ENCODE data around the gene COA6. TPM values are rescaled to one million over a fixed set of nuclear protein-coding genes. Genes with fewer than 3 reads are reported as not detected.
"Not testable (repeated sequence)": the region's sequence is repeated elsewhere in the genome, so short reads cannot be mapped to it uniquely, and the experiment has no call there.

The COA6 gene
- total RNA-seq, 1 donor from 2014 or later = 13.4 TPM

DNA sequence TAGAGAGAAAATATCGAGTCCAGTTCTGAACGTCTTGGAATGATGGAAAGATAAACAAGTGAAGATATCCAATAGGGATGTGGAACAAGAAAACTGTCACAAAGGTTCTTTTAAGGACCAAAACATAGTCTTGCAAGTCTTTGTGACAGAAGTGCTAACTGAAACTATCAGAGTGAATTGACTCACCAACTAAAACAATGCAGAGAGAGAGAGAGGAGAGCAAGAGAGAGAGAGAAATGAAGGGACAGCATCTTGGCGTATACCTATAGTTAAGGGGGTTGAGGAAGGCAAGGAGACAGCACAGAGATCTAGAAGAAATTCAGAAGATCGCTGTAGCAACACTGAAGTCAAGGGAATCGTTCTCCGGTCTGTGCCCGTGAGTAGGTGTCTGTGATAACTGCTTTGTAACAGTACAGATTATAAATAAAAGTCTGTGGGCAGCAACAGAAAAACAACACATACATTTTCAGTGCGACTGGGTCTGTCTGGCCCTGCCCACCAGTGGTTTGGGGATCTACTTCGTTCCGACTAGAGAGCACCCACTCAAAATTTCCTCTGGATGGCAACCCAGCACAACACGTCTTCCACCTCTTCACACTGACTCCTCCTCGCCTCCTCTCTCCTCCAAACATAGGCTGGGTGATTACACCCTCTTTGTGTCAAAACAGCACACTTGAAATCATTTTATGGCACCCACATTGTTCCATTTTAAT lies 4.8 kb upstream of the COA6 start:
- intact Hi-C loops (cut with DNase I) = no loop called here
- DNase-seq (ENCODE audit: low spot score) (no peak), ATAC-seq (no peak)

DNA sequence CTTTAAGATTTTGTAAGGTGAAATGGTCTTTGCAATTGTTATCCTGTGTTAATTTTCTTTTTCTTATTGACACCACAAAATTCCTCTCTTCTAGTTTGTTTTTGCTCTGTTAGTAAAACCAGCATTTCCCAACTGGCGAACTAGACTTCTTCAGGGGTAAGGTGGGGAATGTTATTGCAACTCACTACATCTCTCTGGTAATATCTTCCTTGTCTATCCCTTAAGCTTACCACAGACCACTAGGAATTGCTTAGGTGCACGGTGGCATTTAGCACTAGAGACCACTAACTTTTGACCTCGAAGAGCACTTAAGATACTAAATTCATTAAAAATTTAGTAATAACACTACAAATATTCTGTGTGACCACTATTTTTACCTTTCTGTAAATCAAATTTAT lies 4.2 kb upstream of the COA6 start:
- DNase-seq (ENCODE audit: low spot score) (no peak), ATAC-seq (no peak)
- intact Hi-C loops (cut with DNase I) = no loop called here

DNA sequence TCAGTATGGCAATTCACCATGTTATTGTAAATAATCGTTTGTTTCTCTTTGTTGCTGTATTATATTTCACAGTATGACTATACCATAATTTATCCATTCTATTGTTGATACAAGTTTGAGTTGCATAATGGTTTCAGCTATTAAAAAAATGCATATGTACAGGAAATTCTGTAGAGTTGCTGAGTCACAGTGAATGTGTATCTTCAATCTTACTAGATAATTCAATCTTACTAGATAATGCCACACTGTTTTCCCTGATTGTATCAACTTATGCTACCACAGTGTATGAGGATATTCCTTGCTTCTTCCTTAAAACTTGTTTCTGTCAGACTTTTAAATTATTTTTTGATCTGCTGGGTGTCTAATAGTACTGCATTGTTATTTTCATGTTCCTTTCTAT lies 3.5 kb upstream of the COA6 start:
- intact Hi-C loops (cut with DNase I) = no loop called here
- ATAC-seq = no peak
- DNase-seq (ENCODE audit: low spot score) = no peak

DNA sequence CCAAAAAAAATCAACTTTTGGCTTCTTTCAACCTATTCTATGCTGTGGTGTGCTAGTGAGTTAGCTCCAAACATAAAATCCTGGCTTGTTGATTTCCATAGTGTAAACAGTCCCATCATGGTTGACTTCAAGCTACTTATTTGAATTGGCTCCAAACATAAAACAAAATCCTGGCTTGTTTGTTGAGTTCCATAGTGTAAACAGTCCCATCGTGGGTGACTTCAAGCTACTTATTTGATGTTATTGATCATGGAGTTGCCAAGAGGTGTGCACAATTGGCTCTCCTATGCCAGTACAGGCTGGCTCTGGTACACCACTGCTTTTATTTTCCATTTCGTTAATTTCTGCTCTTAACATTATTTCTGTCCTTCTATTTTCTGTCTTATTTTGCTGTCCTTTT lies 1.8 kb upstream of the COA6 start:
- DNase-seq (ENCODE audit: low spot score) = no peak
- intact Hi-C loops (cut with DNase I) = no loop called here
- ATAC-seq = no peak

DNA sequence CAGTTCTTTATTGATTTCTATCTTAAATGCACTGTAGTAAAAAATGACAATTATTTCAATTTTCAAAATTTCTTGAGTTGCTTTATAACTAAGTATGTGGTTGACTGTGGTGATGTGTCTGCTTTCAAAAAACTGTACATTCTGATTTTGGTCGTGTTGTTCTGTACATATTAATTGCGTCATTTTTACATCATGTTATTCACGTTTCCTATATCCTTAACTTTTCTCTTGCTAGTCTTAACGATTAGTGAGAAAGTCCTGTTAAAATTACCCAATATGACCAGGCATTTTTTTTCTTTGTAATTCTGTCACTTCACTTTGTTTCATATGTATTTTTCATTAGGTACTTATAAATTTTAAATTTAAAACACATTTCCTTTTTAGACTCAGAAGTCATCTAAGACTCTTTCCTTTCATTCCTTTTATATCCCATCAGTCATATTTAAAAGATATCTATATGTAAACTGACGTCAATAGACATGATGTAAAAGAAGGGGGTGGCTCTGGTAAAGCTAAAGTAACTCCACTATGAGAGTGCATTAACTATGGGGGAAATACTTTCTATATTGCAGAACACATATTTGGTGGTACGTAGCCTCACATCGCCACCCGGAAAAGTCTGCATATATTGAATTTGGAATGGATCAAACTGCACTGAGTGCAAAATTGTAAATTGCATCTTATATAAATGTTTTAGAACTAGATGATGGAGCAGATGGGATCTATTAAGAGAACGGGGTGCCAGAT lies 1.1 kb upstream of the COA6 start:
- DNase-seq (ENCODE audit: low spot score) = no peak
- ATAC-seq = no peak
- intact Hi-C loops (cut with DNase I) = no loop called here

DNA sequence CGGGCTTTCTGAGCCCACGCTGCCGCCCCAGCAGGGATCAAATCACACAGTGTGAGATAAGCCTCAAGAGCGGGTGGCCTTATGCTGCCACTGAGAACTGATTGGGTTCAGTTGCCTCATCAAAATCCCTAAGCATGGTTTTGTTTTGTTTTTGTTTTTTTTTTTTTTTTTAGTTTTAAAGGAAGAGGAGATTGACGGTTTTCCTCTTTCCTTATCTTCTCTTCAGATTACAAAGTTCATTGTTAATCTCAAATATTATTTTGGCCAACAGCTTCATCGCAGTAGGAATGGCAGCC lies 651 bp downstream of the COA6 start:
- ATAC-seq (no peak), DNase-seq (ENCODE audit: low spot score) (no peak)
- intact Hi-C loops (cut with DNase I) = no loop called here

DNA sequence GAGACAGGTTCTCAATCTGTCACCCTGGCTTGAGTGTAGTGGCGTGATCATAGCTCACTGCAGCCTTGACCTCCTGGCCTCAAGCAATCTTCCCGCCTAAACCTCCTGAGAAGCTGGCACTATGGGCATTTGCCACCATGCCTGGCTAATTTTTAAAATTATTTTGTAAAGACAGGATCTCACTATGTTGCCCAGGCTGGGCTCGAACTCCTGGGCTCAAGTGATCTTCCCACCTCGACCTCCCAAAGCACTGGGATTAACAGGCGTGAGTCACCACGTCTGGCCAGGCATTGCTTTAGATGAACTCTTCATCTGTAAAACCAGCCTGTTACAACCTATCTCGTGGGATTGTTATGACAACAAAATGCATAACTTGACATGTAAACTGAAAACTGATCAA lies 2.4 kb downstream of the COA6 start:
- ATAC-seq = no peak
- intact Hi-C loops (cut with DNase I) = no loop called here
- DNase-seq (ENCODE audit: low spot score) = no peak

DNA sequence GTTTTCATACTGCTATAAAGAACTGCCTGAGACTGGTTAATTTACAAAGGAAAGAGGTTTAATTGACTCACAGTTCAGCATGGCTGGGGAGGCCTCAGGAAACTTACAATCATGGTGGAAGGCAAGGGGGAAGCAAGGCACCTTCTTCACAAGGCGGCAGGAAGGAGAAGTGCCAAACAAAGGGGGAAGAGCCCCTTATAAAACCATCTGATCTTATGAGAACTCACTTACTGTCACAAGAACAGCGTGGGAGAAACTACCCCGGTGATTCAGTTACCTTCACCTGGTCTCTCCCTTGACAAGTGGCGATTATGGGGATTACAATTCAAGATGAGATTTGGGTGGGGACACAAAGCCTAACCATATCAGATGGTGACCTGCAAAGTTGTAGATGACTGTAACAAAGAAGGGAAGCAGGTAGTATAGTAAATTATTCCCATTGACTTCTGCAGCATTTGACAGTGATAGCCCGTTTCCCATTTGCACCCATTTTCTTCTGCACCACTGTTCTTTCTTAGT lies 6.4 kb downstream of the COA6 start:
- intact Hi-C loops (cut with DNase I); ATAC-seq; DNase-seq (ENCODE audit: low spot score): not testable (repeated sequence)

DNA sequence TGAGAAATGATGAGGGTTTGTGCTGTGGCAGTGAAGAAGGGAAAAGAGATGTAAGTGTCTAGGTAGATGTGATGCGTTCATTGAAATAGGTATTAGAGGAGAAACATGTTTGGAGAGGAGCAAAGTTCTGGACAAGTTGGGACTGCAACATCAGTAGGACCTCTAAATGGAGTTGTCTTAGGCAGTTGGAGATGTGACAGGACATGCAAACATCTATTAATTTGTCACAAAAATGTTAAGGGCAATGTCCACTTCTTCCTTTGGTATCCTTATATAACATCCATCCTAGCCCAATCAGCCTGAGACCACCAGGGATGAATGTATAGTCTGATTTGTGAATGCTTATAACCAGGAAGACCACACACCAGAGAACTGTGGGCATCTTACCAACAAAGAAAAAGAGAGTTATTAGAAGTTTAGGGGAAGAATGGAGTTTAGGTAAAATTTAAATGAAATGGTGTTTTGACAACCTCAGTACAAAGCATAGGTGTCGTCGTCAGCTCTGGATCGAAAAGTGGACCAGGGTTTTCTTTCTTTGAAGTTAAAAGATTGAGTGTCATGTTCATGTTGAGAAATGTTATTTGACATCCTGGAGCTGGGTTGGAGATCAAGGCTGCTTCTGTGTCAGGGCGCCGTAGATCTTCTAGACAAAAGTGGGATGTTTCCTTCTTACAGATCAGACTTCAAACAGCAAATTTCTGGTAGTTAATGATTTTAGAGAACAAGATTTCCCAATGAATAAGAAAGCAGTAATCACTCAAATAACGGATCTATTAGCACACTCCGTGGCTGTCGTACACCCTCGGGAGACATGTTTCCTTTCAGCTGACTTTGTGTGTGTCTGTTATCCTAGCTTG lies 8.7 kb downstream of the COA6 start:
- no peak for ATAC-seq

DNA sequence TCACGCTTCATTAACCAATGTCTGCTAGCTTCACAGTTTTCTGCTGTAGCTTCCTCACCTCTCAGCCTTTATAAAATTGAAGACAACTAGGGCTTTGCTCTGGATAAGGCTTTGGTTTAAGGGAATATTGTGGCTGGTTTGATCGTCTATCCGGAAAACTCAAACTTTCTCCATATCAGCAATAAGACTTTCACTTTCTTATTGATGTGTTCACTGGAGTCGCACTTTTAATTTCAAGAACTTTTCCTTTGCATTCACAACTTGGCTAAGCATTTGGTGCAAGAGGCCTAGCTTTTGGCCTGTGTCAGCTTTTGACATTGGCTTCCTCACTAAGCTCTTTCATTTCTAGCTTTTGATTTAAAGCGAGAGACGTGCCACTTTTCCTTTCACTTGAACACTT lies 12.9 kb downstream of the COA6 start:
- ATAC-seq (no peak), DNase-seq (ENCODE audit: low spot score) (no peak)
- intact Hi-C loops (cut with DNase I) = no loop called here

More for the DNA sequence above, 8.7 kb downstream of the COA6 start:
- intact Hi-C loops (cut with DNase I) = no loop called here
- DNase-seq (ENCODE audit: low spot score) = no peak

DNA sequence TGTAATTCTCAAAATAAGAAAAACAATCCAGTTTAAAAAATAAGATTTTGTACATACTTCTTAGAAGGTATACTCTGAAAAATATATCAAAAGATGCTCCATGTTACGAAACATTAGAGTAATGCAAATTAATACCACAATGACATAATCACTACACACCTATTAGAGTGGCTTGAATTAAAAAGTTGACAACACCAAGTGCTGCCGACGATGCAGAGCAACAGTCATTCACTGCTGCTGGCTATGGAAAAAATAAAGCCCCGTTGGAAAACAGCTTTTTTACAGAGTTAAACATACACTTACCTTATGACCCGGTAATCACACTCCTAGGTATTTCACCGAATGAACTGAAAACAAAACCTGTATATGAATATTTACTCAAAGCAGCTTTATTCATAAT lies 14.8 kb downstream of the COA6 start:
- DNase-seq (ENCODE audit: low spot score) = no peak
- no peak for ATAC-seq
- intact Hi-C loops (cut with DNase I) = no loop called here

DNA sequence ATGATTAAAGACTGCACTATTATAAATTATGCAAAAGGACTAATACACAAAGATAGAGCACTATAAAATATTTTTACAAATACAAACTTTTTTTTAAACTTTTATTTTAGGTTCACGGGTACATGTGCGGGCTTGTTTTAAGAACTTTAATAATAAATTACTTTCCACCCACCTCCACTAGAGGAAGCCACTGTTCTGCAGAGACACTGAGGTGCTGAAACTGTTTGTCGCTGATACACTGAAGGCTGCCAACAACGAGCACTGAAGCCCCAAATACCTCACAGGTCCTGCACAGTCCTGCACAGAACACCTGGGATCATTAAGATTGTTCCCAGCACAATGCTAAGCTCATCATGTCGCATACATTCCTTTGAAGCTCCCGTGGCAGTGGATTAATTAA lies 19.9 kb downstream of the COA6 start:
- intact Hi-C loops (cut with DNase I) = no loop called here
- ATAC-seq = no peak
- no peak for DNase-seq (ENCODE audit: low spot score)

DNA sequence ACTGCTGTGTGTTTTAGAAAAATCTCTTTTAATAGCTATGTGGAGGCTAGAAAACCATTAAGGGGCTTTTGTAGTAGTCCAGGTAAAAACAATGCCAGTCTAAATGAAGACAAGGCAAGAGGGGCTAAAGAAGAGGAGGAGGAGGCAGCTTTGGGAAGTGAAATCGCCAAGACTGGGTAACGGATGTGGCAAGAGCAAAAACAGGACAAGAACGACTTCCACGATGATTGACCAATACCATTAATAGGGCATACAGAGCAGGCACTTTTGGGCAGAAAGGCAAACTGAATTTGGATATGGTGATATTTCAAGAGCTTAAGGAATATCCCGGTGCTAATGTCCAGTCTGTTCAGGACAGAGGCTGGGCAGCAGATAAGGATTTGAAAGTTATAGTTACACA lies 22.0 kb downstream of the COA6 start:
- ATAC-seq (no peak), DNase-seq (ENCODE audit: low spot score) (no peak)
- intact Hi-C loops (cut with DNase I) = no loop called here

DNA sequence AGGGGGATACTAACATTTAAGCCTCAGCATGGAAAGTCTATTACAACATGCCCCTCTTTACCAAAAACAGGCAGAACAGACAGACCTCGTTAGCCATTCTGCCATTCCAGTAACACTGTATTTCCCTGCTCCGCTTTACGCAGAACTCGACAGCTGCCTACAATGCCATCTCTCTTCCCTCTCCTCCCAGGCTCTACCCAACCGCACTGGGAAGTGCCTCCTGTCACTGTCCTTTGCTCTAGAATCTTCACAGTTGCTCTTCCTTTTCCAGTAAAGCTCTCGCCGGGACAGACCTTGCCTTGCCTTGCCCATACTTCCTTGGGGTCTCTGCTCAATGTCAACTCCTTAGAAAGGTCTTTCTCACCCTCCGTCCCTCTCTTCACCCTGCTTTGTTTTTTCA lies 22.8 kb downstream of the COA6 start:
- no peak for ATAC-seq
- intact Hi-C loops (cut with DNase I) = no loop called here
- no peak for DNase-seq (ENCODE audit: low spot score)

DNA sequence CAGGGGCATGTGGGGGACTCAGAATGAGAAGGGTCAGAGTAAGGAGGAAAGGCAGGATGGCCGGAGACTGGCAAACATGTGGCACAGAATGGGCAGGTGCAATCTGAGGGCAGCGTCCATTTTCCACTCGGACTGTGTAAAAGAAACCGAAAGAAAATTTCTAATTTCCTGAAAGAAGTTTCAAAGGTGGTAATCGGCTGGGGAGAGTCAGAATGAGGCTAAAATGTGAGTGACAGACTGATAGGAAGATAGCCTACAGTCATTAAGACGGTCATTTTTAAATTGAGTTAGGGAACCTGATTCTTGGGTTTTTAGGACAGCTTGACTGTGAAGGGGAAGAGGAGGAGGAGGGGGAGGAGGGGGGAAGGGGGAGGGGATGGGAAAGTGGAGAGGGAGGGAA lies 23.6 kb downstream of the COA6 start:
- no peak for DNase-seq (ENCODE audit: low spot score)
- intact Hi-C loops (cut with DNase I) = no loop called here
- ATAC-seq = no peak

DNA sequence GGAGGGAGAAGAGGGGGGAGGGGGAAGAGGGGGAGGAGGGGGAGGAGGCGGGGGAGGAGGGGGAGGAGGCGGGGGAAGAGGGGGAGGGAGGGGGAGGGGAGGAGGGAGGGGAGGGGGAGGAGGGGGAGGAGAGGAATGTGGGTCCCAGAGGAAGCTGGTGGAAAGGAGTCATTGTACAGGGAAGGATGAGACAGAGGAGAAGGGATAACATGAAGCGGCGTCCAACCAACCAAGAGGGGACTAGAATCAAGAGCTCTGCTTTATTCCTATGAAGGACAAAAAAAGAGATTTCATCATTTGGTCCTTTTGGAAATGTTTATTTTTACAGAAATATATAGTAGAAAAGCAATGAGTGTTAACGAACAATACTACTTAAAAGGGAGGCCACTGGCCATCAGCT lies 24.5 kb downstream of the COA6 start:
- intact Hi-C loops (cut with DNase I) = no loop called here
- DNase-seq (ENCODE audit: low spot score) (no peak), ATAC-seq (no peak)

DNA sequence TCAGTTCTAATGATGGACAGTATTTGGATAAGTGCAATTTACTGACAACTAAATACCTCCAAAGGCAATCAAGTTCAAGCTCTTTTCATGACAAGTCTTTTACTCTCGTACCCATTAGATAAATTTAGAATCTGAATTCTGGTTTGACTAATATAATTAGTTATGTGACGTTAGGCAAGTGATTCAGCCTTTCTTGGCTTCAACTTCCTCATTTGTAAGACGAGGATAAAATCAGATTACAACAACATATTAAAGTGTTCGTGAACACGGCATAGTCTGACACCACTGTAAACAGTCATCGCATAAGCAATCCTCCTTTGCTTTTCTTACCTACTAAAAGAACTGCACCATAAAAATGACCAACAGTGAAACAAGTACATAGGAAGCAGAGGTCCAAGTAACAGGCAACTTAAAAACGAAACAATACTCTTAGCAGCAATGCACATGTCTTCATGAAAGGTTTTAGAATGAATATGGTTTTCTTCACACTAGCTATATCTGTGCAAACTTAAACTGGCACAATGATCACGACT lies 25.7 kb downstream of the COA6 start:
- DNase-seq (ENCODE audit: low spot score) (no peak), ATAC-seq (no peak)
- intact Hi-C loops (cut with DNase I) = no loop called here

DNA sequence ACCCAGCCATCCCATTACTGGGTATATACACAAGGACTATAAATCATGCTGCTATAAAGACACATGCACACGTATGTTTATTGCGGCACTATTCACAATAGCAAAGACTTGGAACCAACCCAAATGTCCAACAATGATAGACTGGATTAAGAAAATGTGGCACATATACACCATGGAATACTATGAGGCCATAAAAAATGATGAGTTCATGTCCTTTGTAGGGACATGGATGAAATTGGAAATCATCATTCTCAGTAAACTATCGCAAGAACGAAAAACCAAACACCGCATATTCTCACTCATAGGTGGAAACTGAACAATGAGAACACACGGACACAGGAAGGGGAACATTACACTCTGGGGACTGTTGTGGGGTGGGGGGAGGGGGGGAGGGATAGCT lies 26.3 kb downstream of the COA6 start:
- DNase-seq (ENCODE audit: low spot score); intact Hi-C loops (cut with DNase I); ATAC-seq: not testable (repeated sequence)

DNA sequence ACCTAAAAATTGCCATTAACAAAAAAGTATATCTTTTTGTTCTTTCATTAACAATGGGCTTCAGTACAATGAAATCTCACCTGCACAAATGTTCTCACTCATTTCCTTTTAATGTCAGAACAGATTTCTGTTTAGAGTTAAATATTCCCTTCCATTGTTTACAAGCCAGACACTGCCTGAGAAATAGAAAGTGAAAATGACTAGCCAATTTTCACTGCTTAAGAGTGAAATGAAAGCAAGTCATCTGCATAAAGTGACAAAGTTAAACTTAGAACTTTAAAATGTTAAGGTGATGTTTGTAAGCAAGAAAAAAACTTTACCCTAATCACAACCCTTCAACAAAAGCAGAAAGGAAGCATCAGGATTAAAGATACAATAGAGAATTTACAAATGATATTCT lies 27.5 kb downstream of the COA6 start:
- DNase-seq (ENCODE audit: low spot score) (no peak), ATAC-seq (no peak)
- intact Hi-C loops (cut with DNase I) = no loop called here

DNA sequence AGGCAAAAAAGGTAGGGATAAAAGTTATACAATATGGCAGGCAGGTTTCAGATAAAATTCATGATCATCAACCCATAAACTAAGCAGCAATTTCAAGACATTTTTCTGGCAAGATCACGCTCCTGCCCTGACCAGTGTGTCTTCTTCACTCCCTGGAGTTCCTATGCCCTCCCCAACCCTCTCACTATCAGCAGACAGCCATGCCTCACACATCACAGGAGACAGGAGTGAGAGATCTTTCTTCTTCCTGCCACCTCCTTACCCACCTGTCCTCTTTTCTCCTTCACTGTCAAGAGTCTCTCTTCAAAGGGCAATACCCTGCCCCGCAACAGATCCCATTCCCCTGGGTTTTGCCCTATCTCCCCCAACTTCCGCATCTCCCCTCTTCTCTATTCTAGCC lies 28.4 kb downstream of the COA6 start:
- intact Hi-C loops (cut with DNase I) = no loop called here
- ATAC-seq = no peak
- no peak for DNase-seq (ENCODE audit: low spot score)
